Measurements from ENCODE around the gene SPEM1.

Gene SPEM1

DNA sequence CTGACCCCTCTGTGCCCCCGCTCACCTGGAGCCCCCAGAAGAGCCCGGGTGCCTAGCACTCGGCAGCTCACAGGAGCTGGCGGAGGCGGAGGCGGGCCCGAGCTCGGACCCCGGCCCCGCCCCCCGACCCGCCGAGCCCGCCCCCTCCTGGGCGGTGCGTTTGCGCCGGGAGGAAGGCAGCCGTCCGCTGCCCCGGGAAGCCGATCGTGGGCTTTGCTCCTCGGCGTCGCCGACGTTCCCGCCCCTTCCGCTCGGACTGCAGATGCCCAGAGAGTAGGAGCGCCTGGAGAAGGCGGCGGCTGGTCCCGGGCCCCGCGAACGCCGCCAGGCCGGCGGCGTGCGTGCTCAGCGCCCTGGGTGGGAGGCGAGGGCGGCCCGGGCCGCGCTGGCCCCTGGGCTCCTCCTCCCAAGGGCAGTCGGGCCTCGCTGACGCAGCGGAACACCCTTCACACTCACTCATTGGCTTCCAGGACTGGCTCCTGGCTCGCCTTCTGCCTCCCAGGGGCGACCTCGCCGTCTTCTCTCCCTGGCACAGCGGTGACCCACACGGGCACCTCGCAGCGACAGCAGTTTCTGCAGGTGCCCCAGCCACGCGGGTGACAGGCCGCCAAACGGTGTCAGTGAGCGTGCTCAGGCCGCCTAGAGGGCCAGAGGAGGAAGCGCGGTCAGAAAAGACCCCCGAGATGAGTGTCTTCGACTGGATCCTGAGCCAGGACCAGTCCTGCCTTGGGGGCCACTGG lies 25.5 kb upstream of the SPEM1 start, which contains the start of gene PLSCR3:
Gene PLSCR3, minus strand, starts transcription at position 74 of the 740 bp plus-strand sequence. CDS start 415 bp downstream, outside the sequence.
- FAIRE-seq (peak; percentile 97), DNase-seq (ENCODE audit: insufficient read length, low spot score) (peak; percentile 98)
- TF ChIP-seq POU2F2 (IDR thresholded peaks at IDR 0.05; ENCODE audit: low read depth, low read length) (no peak), POLR2AphosphoS5 (IDR thresholded peaks at IDR 0.05; ENCODE audit: low read depth, low read length) (no peak), SPI1 (IDR thresholded peaks at IDR 0.05; ENCODE audit: low read depth, low read length) (no peak), POLR2A (IDR thresholded peaks at IDR 0.05; ENCODE audit: low read depth, low read length) (peak; percentile 22; the same call in 1 of the 2 replicates), TAF1 (IDR thresholded peaks at IDR 0.05; ENCODE audit: low read depth, low read length) (no peak)

DNA sequence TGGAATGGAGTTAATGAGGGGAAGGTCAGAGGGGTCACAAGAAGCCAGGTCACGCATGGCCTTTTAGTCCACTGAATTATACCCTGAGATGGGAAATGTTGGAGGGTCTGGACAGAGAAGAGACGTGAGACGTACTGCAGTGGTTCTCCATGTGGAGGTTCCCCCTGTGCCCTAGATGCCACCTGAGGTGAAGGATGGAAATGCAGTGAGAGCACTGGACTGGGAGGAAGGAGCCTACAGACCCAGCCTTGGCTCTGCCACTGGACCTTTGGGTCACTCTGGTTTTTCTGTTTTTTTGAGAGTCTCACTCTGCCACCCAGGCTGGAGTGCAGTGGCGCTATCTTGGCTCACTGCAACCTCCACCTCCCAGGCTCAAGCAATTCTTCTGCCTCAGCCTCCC lies 24.0 kb upstream of the SPEM1 start:
- no peak for DNase-seq (ENCODE audit: insufficient read length, low spot score)
- no peak for FAIRE-seq
- TF ChIP-seq POU2F2 (IDR thresholded peaks at IDR 0.05; ENCODE audit: low read depth, low read length): no peak
- TF ChIP-seq POLR2AphosphoS5 (IDR thresholded peaks at IDR 0.05; ENCODE audit: low read depth, low read length): no peak
- TF ChIP-seq PAX5 (IDR thresholded peaks at IDR 0.05; ENCODE audit: insufficient read depth, low read length, severe bottlenecking): no peak
- TF ChIP-seq SPI1 (IDR thresholded peaks at IDR 0.05; ENCODE audit: low read depth, low read length): no peak
- TF ChIP-seq POLR2A (IDR thresholded peaks at IDR 0.05; ENCODE audit: low read depth, low read length): no peak
- no peak for TF ChIP-seq TAF1 (IDR thresholded peaks at IDR 0.05; ENCODE audit: low read depth, low read length)

DNA sequence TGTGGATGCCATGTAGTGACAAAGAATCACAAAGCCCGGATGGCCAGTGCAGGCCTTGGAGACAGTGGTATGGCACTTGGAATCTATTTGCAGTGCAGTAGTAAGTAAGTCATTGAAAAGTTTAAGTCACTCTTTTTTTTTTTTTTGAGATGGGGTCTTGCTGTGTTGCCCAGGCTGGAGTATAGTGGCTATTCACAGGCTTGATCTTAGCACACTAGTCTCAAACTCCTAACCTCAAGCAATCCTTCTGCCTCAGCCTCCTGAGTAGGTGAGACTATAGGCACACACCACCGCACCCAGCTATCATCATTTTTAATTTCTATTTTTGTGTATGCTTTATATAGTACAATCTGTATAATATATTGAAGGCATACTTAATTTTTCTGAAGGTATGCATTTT lies 21.5 kb upstream of the SPEM1 start:
- no peak for TF ChIP-seq POLR2A (IDR thresholded peaks at IDR 0.05; ENCODE audit: low read depth, low read length)
- TF ChIP-seq PAX5 (IDR thresholded peaks at IDR 0.05; ENCODE audit: insufficient read depth, low read length, severe bottlenecking): no peak
- no peak for TF ChIP-seq SPI1 (IDR thresholded peaks at IDR 0.05; ENCODE audit: low read depth, low read length)
- TF ChIP-seq POU2F2 (IDR thresholded peaks at IDR 0.05; ENCODE audit: low read depth, low read length): no peak
- no peak for TF ChIP-seq TAF1 (IDR thresholded peaks at IDR 0.05; ENCODE audit: low read depth, low read length)
- TF ChIP-seq POLR2AphosphoS5 (IDR thresholded peaks at IDR 0.05; ENCODE audit: low read depth, low read length): no peak
- DNase-seq (ENCODE audit: insufficient read length, low spot score) (no peak), FAIRE-seq (no peak)

DNA sequence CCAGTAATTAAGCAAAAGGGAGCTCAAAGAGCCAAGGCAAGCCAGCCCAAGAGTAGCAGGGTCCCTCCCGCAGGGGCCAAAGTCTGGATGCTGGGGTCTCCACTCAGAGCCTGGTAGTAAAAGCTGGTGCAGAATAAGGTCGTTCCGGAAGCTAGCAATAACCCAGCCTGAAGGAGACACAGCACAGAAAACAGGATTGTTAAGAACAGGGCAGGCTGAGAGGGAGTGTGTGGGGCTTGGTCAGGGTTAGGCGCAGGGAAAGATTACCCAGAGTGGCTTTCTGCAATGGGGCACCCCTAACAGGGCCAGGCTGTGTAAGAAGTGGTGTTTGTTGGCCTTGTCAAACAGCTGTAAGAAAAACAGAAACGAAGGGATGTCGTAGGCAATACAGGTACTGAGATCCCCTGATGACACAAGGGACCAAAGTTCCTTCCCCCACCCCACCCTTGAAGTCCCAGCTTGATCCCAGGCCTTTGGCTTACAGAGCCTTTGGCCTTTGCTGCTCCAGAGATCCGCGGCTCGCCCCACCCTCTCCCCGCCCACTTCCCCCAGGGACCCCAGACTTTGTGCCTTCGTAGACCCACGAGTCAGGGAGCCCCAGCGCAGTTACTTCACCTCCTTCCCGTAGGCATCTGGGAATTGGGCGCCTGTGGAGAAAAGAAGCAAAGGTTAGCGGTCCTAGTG lies 16.9 kb upstream of the SPEM1 start:
- peak; percentile 40 for FAIRE-seq
- no peak for DNase-seq (ENCODE audit: insufficient read length, low spot score)
- TF ChIP-seq TAF1 (IDR thresholded peaks at IDR 0.05; ENCODE audit: low read depth, low read length) (no peak), POU2F2 (IDR thresholded peaks at IDR 0.05; ENCODE audit: low read depth, low read length) (no peak)

DNA sequence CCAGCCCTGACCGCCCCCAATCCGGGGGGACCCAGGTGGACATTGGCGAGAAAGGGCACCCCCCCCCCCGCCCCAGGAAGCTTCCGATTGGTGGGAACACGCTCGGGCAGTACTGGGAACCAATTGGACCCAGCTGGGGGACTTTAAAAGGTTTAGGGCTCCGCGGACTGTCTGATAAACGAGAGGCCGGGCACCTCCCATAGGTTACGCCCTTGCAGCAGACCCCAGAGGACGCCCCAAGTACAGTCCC lies 16.5 kb upstream of the SPEM1 start:
- no peak for FAIRE-seq

DNA sequence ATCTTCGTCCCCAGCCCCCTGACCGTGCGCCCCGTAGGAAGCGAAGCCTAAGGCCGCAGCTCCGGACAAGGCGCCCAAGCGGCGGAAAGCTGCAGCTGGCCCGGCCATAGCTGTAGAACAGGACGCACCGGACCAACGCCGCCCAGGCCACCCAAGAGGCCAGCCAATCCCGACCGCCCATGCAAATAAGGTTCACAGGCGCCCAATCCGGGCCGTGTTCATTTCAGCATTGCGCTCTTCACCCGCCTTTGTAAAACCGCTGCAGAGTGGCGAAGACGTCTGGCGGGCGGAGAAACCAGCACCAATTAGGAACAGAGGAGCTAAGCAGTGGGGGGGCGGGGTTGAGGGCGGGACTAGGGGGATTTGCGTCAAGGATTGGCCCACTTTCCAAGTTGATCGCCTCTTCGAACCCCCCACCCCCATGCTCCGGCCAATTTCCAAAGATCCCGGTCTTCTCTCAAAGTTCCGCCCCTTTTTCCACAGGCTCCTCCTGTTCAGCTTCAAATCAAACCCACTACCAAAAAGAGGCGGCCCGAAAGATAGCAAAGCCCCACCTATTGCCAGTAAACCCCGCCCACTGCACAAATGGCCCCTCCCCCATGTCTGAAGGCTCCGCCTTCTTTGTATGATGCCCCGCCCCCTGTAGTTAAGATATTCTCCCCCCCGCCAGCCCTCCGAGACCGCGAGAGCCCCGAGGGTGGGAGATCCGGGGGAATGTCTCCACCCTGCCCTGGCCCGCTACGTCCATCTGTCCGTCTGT lies 16.0 kb upstream of the SPEM1 start, which contains the start of gene TMEM256:
Gene TMEM256, minus strand, starts transcription at position 121 of the 760 bp plus-strand sequence. Its CDS starts 13 bp downstream, at position 108.
- TF ChIP-seq PAX5 (IDR thresholded peaks at IDR 0.05; ENCODE audit: insufficient read depth, low read length, severe bottlenecking) (no peak), TAF1 (IDR thresholded peaks at IDR 0.05; ENCODE audit: low read depth, low read length) (peak; percentile 73; the same call in 1 of the 2 replicates), POLR2A (IDR thresholded peaks at IDR 0.05; ENCODE audit: low read depth, low read length) (peak; percentile 77), POLR2AphosphoS5 (IDR thresholded peaks at IDR 0.05; ENCODE audit: low read depth, low read length) (peak; percentile 85), POU2F2 (IDR thresholded peaks at IDR 0.05; ENCODE audit: low read depth, low read length) (peak; percentile 99)
- FAIRE-seq: peak; percentile 99
- peak; percentile 94 for DNase-seq (ENCODE audit: insufficient read length, low spot score)

More for the DNA sequence above, 16.5 kb upstream of the SPEM1 start:
- TF ChIP-seq POLR2AphosphoS5 (IDR thresholded peaks at IDR 0.05; ENCODE audit: low read depth, low read length) (no peak), TAF1 (IDR thresholded peaks at IDR 0.05; ENCODE audit: low read depth, low read length) (no peak), POLR2A (IDR thresholded peaks at IDR 0.05; ENCODE audit: low read depth, low read length) (no peak), SPI1 (IDR thresholded peaks at IDR 0.05; ENCODE audit: low read depth, low read length) (no peak), POU2F2 (IDR thresholded peaks at IDR 0.05; ENCODE audit: low read depth, low read length) (no peak), PAX5 (IDR thresholded peaks at IDR 0.05; ENCODE audit: insufficient read depth, low read length, severe bottlenecking) (no peak)
- DNase-seq (ENCODE audit: insufficient read length, low spot score): no peak

DNA sequence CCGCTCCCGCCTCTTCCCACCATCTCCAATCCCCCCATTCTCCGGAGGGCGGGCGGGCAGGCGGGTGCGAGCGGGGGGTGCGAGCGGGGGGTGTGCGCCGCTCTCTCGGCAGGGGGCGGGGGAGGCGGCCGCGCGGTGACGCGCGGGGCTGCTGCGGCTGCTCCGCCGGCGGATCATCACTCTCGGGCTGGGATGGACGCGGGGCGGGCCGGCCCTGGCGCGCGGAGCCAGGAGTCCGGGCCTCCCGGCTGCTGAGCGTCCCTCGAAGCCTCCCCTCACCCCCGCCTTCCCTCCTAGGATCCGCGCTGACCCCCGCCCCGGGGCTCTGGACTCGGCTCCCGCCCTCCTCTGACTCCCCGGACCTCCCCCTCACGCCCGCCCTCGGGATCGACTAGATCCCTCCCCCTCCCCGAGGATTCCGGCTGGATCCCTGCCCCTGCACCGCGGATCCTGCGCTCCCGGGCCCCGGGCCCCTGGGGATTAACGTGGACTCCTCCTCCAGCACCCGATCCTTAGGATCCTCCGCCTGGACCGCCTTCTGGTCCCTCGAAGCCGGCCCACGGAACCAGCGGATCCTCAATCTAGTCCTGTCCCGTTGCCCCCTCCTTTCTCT lies 15.3 kb upstream of the SPEM1 start:
- DNase-seq (ENCODE audit: insufficient read length, low spot score) (no peak), FAIRE-seq (no peak)
- TF ChIP-seq PAX5 (IDR thresholded peaks at IDR 0.05; ENCODE audit: insufficient read depth, low read length, severe bottlenecking) (no peak), SPI1 (IDR thresholded peaks at IDR 0.05; ENCODE audit: low read depth, low read length) (no peak), POU2F2 (IDR thresholded peaks at IDR 0.05; ENCODE audit: low read depth, low read length) (no peak), POLR2AphosphoS5 (IDR thresholded peaks at IDR 0.05; ENCODE audit: low read depth, low read length) (no peak), TAF1 (IDR thresholded peaks at IDR 0.05; ENCODE audit: low read depth, low read length) (no peak), POLR2A (IDR thresholded peaks at IDR 0.05; ENCODE audit: low read depth, low read length) (no peak)

DNA sequence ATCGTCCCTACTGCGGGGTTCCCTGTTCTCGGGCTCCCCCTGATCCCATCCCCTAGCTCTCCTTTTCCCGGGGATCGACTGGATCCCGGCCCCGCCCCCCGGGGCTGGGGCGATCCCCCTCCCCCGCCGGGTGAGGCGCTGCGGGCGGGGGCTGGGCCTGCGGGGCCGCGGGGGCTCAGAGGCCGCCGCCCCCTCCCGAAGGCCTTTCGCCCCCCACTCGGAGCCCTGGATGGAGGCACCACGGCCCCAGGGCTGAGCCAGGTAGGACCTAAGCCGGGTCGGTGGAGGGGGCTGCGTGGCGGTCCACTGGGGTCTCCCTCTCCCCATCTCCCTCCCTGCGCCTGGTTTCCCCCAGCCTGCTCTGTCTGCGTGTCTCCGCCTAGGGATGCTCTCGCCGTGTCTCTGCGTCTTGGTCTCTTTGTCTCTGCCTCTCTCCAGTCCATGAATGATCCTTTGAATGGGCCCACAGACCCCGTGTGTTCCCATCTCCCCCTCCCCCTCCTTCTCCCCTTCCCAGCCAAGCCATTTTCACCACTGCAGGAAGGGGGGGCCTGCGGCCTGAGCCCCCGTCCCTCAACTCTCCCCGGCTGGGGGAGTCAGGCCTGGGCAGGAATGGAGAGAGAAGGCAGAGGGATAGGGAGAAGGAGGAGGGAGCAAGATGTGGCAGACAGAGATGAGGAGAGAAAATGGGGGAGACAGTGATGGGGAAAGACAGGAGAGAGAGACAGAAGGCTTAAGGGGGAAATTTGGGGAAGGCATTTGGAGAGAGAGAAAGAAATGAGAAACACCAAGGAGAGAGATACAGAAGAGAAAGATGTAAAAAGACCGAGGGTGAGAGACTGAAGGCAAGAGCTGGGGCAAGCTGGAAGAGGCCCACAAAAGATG lies 14.5 kb upstream of the SPEM1 start:
- DNase-seq (ENCODE audit: insufficient read length, low spot score): no peak
- no peak for FAIRE-seq

More for the DNA sequence above, 14.5 kb upstream of the SPEM1 start:
- TF ChIP-seq POLR2AphosphoS5 (IDR thresholded peaks at IDR 0.05; ENCODE audit: low read depth, low read length): no peak
- no peak for TF ChIP-seq POLR2A (IDR thresholded peaks at IDR 0.05; ENCODE audit: low read depth, low read length)
- no peak for TF ChIP-seq POU2F2 (IDR thresholded peaks at IDR 0.05; ENCODE audit: low read depth, low read length)
- no peak for TF ChIP-seq PAX5 (IDR thresholded peaks at IDR 0.05; ENCODE audit: insufficient read depth, low read length, severe bottlenecking)
- TF ChIP-seq TAF1 (IDR thresholded peaks at IDR 0.05; ENCODE audit: low read depth, low read length): no peak
- TF ChIP-seq SPI1 (IDR thresholded peaks at IDR 0.05; ENCODE audit: low read depth, low read length): no peak

Data from GM12891 (cell line).